Endothelial cell of umbilical vein (primary cell): ENCODE data around the gene VRK2. TPM values are rescaled to one million over a fixed set of nuclear protein-coding genes. Genes with fewer than 3 reads are reported as not detected.
"Not testable (repeated sequence)": the region's sequence is repeated elsewhere in the genome, so short reads cannot be mapped to it uniquely, and the experiment has no call there.

Experiments used
- BruUV-seq: library from RNA; stranded (reverse); fragments of 400-500 nt; replicated peaks from 2 replicates; lab custom pipeline; 2021; lab: Mats Ljungman, UMichigan
- CTCF ChIA-PET: fragments of 300-600, 350-600 bp; sonication (Branson Sonifier 250); formaldehyde crosslinking; loops from one replicate; lab custom pipeline; 2021; ENCODE audit warnings: antibody characterized with exemption, inconsistent platforms; lab: Charles Lee
- POLR2A ChIA-PET: fragments of 300-600, 350-600 bp; sonication (Branson Sonifier 250); formaldehyde crosslinking; loops from one replicate; lab custom pipeline; 2021; ENCODE audit warnings: antibody characterized with exemption, inconsistent platforms; lab: Charles Lee
- DNase-seq: peaks from one replicate; pipeline ENCODE4 v3.0.0-alpha.2; 2011; ENCODE audit warnings: low read depth, low spot score
- FAIRE-seq: peaks from 2 replicates; lab custom pipeline; 2011; peaks lifted over from hg19 to GRCh38; lab: Jason Lieb, UNC
- H2AFZ ChIP-seq: 2 replicates; pipeline ENCODE4 v1.6.0; 2012; ENCODE audit warnings: low read depth, low read length, control low read depth, inconsistent platforms
- H3K27ac ChIP-seq: 2 replicates; pipeline ENCODE4 v1.5.1; 2011; ENCODE audit warnings: low read depth, mild to moderate bottlenecking, control low read depth, low read length, moderate library complexity; ENCODE audit not compliant: insufficient read depth
- H3K27me3 ChIP-seq, 2 experiments: 2 replicates each; pipeline versions ENCODE4 v1.6.0 to v1.6.1; 2011; ENCODE audit warnings: low read length in 2 of 2, mixed read lengths in 1 of 2; ENCODE audit not compliant: control insufficient read depth in 2 of 2, insufficient read depth in 2 of 2
- H3K36me3 ChIP-seq, 2 experiments: 2 replicates in 1 of 2; 3 replicates in 1 of 2; pipeline ENCODE4 v1.5.1; 2011; ENCODE audit warnings: low read length in 2 of 2, mild to moderate bottlenecking in 1 of 2, moderate library complexity in 1 of 2; ENCODE audit not compliant: control insufficient read depth in 2 of 2, insufficient read depth in 2 of 2; ENCODE audit errors: extremely low read depth in 1 of 2
- H3K4me1 ChIP-seq: 3 replicates; pipeline ENCODE4 v1.5.1; 2011; ENCODE audit warnings: mild to moderate bottlenecking, low read length; ENCODE audit not compliant: control insufficient read depth, insufficient read depth; ENCODE audit errors: extremely low read depth
- H3K4me2 ChIP-seq: 2 replicates; pipeline ENCODE4 v1.6.1; 2011; ENCODE audit warnings: low read length, control low read depth, mixed read lengths; ENCODE audit not compliant: insufficient read depth
- H3K4me3 ChIP-seq, 3 experiments: fragments of 200-600 bp in 1 of 3; sonication (generic), shearing (Covaris generic) in 1 of 3; replicated peaks in 1 of 3; 2 replicates each; pipeline ENCODE4 v1.5.1; 2011 to 2016; ENCODE audit warnings: control low read depth in 3 of 3, low read length in 3 of 3, mild to moderate bottlenecking in 2 of 3, inconsistent platforms in 1 of 3, low read depth in 1 of 3, moderate library complexity in 1 of 3; ENCODE audit not compliant: insufficient read depth in 1 of 3
- H3K79me2 ChIP-seq: 2 replicates; pipeline ENCODE4 v1.6.0; 2012; ENCODE audit warnings: low read length, inconsistent platforms; ENCODE audit not compliant: control insufficient read depth, insufficient read depth
- H3K9ac ChIP-seq: replicated peaks from 2 replicates; pipeline ENCODE3; 2011; ENCODE audit warnings: low read length, control low read depth; ENCODE audit not compliant: insufficient read depth; ENCODE audit errors: extremely low read depth
- H3K9me1 ChIP-seq: replicated peaks from 3 replicates; pipeline ENCODE4 v1.6.0; 2011; ENCODE audit warnings: mild to moderate bottlenecking, low read length; ENCODE audit not compliant: control insufficient read depth, insufficient read depth; ENCODE audit errors: extremely low read depth
- H3K9me3 ChIP-seq: replicated peaks from 2 replicates; pipeline ENCODE4 v1.5.1; 2012; ENCODE audit warnings: low read length, inconsistent platforms; ENCODE audit not compliant: control insufficient read depth, insufficient read depth
- H4K20me1 ChIP-seq: replicated peaks from 2 replicates; pipeline ENCODE3; 2011; ENCODE audit warnings: mild to moderate bottlenecking, low read length; ENCODE audit not compliant: control insufficient read depth, insufficient read depth; ENCODE audit errors: extremely low read depth
- EZH2 ChIP-seq: IDR thresholded peaks from 2 replicates; pipeline ENCODE4 v1.6.1; 2012; ENCODE audit warnings: borderline replicate concordance, low read depth, mild to moderate bottlenecking, moderate library complexity, low read length, inconsistent platforms; ENCODE audit not compliant: severe bottlenecking
- FOS ChIP-seq: IDR thresholded peaks from 2 replicates; pipeline ENCODE4 v1.6.1; 2011; ENCODE audit warnings: mild to moderate bottlenecking, low read length, moderate library complexity, borderline replicate concordance; ENCODE audit not compliant: insufficient read depth
- GATA2 ChIP-seq: IDR thresholded peaks from 2 replicates; pipeline ENCODE4 v1.7.0; 2011; ENCODE audit warnings: low read depth, mild to moderate bottlenecking, moderate library complexity, mixed read lengths, low read length; ENCODE audit not compliant: insufficient read length, insufficient read depth
- JUN ChIP-seq: IDR thresholded peaks from 2 replicates; pipeline ENCODE4 v1.6.1; 2011; ENCODE audit warnings: borderline replicate concordance, low read depth; ENCODE audit not compliant: insufficient read length, insufficient read depth
- MAX ChIP-seq: IDR thresholded peaks from 2 replicates; pipeline ENCODE4 v1.6.1; 2011; ENCODE audit not compliant: insufficient read depth, insufficient read length
- MYC ChIP-seq: IDR thresholded peaks from one replicate; pipeline ENCODE4 v1.6.1; 2011; ENCODE audit warnings: mild to moderate bottlenecking, low read depth, low read length
- POLR2A ChIP-seq: IDR thresholded peaks from 2 replicates; pipeline ENCODE4 v1.6.1; 2012; ENCODE audit warnings: low read depth, mild to moderate bottlenecking, control low read depth, low read length
- POLR2AphosphoS5 ChIP-seq: IDR thresholded peaks from 2 replicates; pipeline ENCODE4 v1.6.1; 2012; ENCODE audit warnings: low read depth, mild to moderate bottlenecking, control low read depth, low read length, moderate library complexity; ENCODE audit not compliant: insufficient read depth
- dilution Hi-C: fragments of 300-500 bp; cut with MboI; formaldehyde crosslinking; loops from one replicate; pipeline ENCODE4 v1.15.0; 2019; ENCODE audit warnings: low sequenced_read_pairs; ENCODE audit not compliant: extremely low pct_ligation_motif_present
- intact Hi-C: fragments of 100-400 bp; cut with micrococcal nuclease; formaldehyde crosslinking; loops from one replicate; pipeline ENCODE4 v1.10.0; 2022
- polyA plus RNA-seq, 4 experiments: library from polyadenylated mRNA; depleted of rRNA in 3 of 4; stranded (reverse) in 3 of 4; unstranded in 1 of 4; fragments of >200 nt; gene quantifications; 2 replicates each; pipeline versions ENCODE4 v1.2.1 to v1.2.3, GENCODE V29; 2011 to 2012; ENCODE audit warnings: missing spikeins in 1 of 4
- total RNA-seq: library from RNA; stranded (reverse); gene quantifications from 2 replicates; pipeline ENCODE4 v1.2.3, GENCODE V29; 2021
- TF ChIP-seq, protein P1 (sequence below), 2 donors: IDR thresholded peaks; 1 replicate in 1 of 2; 2 replicates in 1 of 2; pipeline ENCODE4 v1.5.1; 2011; ENCODE audit warnings: low read length in 2 of 2, mild to moderate bottlenecking in 2 of 2, moderate library complexity in 2 of 2, control low read depth in 1 of 2, inconsistent platforms in 1 of 2, low read depth in 1 of 2; ENCODE audit not compliant: insufficient read depth in 1 of 2; ENCODE audit errors: extremely low read depth in 1 of 2

The VRK2 gene
- total and polyA plus RNA-seq, 2 donors (not counting 3 experiments of a cell fraction or from before 2014, with no cell fraction given): 11.2 to 35.2 TPM

DNA sequence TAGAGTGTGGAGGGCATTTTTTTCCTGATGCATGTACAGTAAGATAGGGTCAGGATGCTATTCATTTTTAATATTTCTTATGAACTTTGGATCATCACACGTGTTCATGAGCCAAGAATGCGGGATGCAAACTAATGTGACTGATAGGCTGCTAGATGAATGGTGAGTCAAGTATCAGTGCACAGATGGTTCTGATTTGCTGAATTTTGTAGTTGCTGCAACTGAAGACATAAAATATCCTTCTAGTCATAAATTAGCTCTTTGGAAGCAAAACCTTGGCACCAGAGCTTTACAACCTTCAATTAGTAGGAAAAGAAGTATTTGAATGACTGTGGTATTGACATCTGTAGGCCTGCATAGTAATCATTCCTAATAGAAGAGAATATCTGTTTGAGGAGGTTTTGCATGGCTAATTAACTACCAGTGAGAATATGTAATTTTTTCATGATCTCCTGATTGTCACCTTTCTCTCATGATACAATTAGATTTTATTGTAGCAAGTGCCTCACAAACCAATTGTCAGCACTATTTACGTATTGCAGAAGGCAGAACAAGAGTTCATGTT lies 94.0 kb downstream of the VRK2 start:
- H3K9me1 ChIP-seq: no peaks in the 10 kb centered on the region
- no peak for TF ChIP-seq MYC
- no peak for TF ChIP-seq POLR2AphosphoS5
- TF ChIP-seq JUN: no peak
- TF ChIP-seq, protein P1, sequence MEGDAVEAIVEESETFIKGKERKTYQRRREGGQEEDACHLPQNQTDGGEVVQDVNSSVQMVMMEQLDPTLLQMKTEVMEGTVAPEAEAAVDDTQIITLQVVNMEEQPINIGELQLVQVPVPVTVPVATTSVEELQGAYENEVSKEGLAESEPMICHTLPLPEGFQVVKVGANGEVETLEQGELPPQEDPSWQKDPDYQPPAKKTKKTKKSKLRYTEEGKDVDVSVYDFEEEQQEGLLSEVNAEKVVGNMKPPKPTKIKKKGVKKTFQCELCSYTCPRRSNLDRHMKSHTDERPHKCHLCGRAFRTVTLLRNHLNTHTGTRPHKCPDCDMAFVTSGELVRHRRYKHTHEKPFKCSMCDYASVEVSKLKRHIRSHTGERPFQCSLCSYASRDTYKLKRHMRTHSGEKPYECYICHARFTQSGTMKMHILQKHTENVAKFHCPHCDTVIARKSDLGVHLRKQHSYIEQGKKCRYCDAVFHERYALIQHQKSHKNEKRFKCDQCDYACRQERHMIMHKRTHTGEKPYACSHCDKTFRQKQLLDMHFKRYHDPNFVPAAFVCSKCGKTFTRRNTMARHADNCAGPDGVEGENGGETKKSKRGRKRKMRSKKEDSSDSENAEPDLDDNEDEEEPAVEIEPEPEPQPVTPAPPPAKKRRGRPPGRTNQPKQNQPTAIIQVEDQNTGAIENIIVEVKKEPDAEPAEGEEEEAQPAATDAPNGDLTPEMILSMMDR (IDR thresholded peaks at IDR 0.05; ENCODE audit: extremely low read depth in 1 of 2, insufficient read depth in 1 of 2, low read depth in 1 of 2, low read length in 2 of 2): no peak
- TF ChIP-seq POLR2A: no peak
- TF ChIP-seq GATA2: no peak
- no peak for TF ChIP-seq FOS
- TF ChIP-seq EZH2: no peak
- TF ChIP-seq MAX: no peak
- no peaks in the 10 kb centered on the region for H3K9me3 ChIP-seq
- H2AFZ ChIP-seq: no peak overlapping the region
- no peaks in the 10 kb centered on the region for H4K20me1 ChIP-seq
- H3K4me1 ChIP-seq: peaks cover 13% of the 10 kb centered on the region
- H3K4me2 ChIP-seq: no peak overlapping the region
- peaks cover 0 to 4% of the 10 kb centered on the region in 2 experiments for H3K36me3 ChIP-seq
- BruUV-seq: no TSS peak
- FAIRE-seq: no peak
- dilution Hi-C loops (no loop called here), intact Hi-C loops (no loop called here)
- H3K27me3 ChIP-seq: no peaks in the 10 kb centered on the region
- H3K27ac ChIP-seq: no peak overlapping the region
- H3K4me3 ChIP-seq: no peak overlapping the region
- CTCF ChIA-PET: no interaction called here
- no peaks in the 10 kb centered on the region for H3K79me2 ChIP-seq
- H3K9ac ChIP-seq: no peak overlapping the region
- no peak for DNase-seq
- POLR2A ChIA-PET: no interaction called here

DNA sequence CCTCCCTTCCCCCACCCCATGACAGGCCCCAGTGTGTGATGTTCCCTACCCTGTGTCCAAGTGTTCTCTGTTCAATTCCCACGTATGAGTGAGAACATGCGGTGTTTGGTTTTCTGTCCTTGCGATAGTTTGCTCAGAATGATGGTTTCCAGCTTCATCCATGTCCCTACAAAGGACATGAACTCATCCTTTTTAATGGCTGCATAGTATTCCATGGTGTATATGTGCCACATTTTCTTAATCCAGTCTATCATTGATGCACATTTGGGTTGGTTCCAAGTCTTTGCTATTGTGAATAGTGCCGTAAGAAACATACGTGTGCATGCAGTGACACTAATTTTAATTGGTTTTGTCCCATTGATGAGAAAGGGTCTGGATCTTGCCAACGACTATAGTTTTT lies 99.2 kb downstream of the VRK2 start:
- H3K4me2 ChIP-seq, H3K9ac ChIP-seq, BruUV-seq, H4K20me1 ChIP-seq, dilution Hi-C loops, intact Hi-C loops, POLR2A ChIA-PET, H2AFZ ChIP-seq, H3K36me3 ChIP-seq, H3K27me3 ChIP-seq, H3K79me2 ChIP-seq, H3K9me1 ChIP-seq, FAIRE-seq, H3K4me3 ChIP-seq, DNase-seq, H3K9me3 ChIP-seq, H3K4me1 ChIP-seq, H3K27ac ChIP-seq: not testable (repeated sequence)
- CTCF ChIA-PET: interaction anchor here (0.8 to 1.2 kb wide), 2 partner anchors 11 to 240 kb away, joined by 3 read pairs; no protein-coding TSS in a partner anchor
